ENCODE data around the gene APC. TPM values are rescaled to one million over a fixed set of nuclear protein-coding genes. Genes with fewer than 3 reads are reported as not detected.

The APC gene
- total RNA-seq, 3 donors from 2014 or later, result 42.7 to 62.8 (median 43.5) TPM

DNA sequence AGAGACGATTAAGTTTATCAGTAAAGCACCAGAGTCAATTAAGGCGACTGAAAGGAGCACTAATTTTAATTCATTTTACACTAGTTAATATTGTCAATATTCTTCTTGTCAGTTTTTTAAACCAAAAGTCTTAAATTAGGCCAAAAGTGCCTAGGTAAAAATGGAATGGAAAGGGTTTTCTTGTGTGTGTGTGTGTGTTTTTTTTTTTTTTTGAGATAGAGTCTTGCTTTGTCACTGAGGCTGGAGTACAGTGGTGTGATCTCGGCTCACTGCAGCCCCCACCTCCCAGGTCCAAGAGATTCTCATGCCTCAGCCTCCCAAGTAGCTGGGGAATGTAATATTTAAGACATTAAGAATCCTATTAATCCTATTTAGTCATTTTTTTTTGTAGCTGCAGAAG, 3.1 kb upstream of the APC start:
- H3K36me3 ChIP-seq (ENCODE audit: low read depth), result no peaks in the 10 kb centered on the region
- TF ChIP-seq, protein P1, sequence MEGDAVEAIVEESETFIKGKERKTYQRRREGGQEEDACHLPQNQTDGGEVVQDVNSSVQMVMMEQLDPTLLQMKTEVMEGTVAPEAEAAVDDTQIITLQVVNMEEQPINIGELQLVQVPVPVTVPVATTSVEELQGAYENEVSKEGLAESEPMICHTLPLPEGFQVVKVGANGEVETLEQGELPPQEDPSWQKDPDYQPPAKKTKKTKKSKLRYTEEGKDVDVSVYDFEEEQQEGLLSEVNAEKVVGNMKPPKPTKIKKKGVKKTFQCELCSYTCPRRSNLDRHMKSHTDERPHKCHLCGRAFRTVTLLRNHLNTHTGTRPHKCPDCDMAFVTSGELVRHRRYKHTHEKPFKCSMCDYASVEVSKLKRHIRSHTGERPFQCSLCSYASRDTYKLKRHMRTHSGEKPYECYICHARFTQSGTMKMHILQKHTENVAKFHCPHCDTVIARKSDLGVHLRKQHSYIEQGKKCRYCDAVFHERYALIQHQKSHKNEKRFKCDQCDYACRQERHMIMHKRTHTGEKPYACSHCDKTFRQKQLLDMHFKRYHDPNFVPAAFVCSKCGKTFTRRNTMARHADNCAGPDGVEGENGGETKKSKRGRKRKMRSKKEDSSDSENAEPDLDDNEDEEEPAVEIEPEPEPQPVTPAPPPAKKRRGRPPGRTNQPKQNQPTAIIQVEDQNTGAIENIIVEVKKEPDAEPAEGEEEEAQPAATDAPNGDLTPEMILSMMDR (IDR thresholded peaks at IDR 0.05), result no peak
- no peaks in the 10 kb centered on the region for H3K4me1 ChIP-seq (ENCODE audit: low read depth)
- H3K4me3 ChIP-seq, result no peak overlapping the region
- ATAC-seq (no peak), DNase-seq (no peak)
- no peaks in the 10 kb centered on the region for H3K9me3 ChIP-seq
- intact Hi-C loops (cut with DNase I, micrococcal nuclease), result no loop called here

DNA sequence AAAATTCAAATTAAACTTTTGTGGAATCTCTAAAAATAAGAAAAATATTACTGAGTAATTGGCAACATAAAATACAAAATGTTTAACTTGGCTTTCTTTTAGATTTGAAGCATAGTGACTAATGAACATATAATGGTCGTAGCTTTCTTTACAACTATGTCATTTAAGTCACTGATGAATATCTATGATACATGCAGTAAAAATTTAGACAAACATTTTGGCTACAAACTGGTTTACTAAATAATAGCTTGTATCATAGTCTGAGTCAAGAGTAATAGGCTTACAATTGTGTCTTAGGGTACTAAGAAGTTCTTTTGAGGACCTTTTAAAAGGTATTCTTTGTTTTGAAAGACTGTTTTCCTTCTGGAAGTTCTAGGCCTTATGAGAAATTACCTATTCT, 2.0 kb upstream of the APC start:
- DNase-seq, result no peak
- H3K4me3 ChIP-seq, result no peak overlapping the region
- intact Hi-C loops (cut with DNase I, micrococcal nuclease), result no loop called here
- no peaks in the 10 kb centered on the region for H3K4me1 ChIP-seq (ENCODE audit: low read depth)
- TF ChIP-seq, protein P1 (IDR thresholded peaks at IDR 0.05), result no peak
- ATAC-seq, result no peak
- no peaks in the 10 kb centered on the region for H3K36me3 ChIP-seq (ENCODE audit: low read depth)
- no peaks in the 10 kb centered on the region for H3K9me3 ChIP-seq

DNA sequence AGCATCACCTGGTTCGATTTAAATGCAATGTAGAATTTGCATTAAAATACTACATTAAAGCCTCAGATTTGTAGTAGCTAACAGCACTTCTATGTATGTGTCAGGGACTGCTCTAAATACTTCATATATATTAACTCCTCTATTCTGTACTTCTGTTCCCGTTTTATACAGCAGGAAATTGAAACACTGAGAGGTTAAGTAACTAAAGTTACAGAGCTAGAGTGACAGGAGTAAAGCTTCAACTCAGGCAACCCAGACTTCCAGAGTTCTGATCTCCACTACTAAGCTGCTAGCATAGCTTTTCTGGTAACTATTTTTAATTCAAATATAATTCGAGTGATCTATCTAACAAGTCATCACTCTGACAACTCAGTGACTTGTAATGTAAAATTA, 619 bp upstream of the APC start:
- Histone ChIP-seq H3K4me3 (no peak overlapping the region), H3K9me3 (no peaks in the 10 kb centered on the region), H3K36me3 (ENCODE audit: low read depth) (no peaks in the 10 kb centered on the region), H3K4me1 (ENCODE audit: low read depth) (no peaks in the 10 kb centered on the region)
- TF ChIP-seq, protein P1 (IDR thresholded peaks at IDR 0.05), result no peak
- intact Hi-C loops (cut with DNase I, micrococcal nuclease), result no loop called here
- ATAC-seq, result no peak
- no peak for DNase-seq

- ATAC-seq, result no peak
- no peaks in the 10 kb centered on the region for H3K36me3 ChIP-seq (ENCODE audit: low read depth)
- no peak overlapping the region for H3K4me3 ChIP-seq
- no peak for DNase-seq
- no peaks in the 10 kb centered on the region for H3K9me3 ChIP-seq
- no peaks in the 10 kb centered on the region for H3K4me1 ChIP-seq (ENCODE audit: low read depth)
- TF ChIP-seq, protein P1 (IDR thresholded peaks at IDR 0.05), result no peak
- intact Hi-C loops (cut with DNase I, micrococcal nuclease), result no loop called here
Observed at GRCh38 chr5:112738191-112738560, 491 bp downstream of the APC start.

DNA sequence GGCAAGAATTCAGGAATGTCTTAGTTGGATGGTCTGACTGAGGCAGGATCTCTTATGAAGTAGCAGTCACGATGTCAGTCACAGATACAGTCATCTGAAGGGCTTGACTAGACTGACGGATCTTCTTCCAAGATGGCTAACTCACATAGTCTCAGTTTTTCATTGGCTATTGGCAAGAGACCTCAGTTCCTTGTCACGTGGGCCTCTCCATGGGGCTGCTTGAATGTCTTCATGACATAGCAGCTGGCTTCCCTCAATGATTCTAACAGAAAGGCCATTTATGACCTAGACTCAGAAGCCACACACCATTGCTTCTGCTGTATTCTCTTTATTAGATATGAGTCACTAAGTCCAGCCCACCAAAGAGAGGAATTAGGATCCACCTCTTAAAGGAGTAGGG, 4.7 kb downstream of the APC start:
- Histone ChIP-seq H3K9me3 (no peaks in the 10 kb centered on the region), H3K4me3 (no peak overlapping the region), H3K36me3 (ENCODE audit: low read depth) (no peaks in the 10 kb centered on the region), H3K4me1 (ENCODE audit: low read depth) (no peaks in the 10 kb centered on the region)
- no peak for ATAC-seq
- intact Hi-C loops (cut with DNase I, micrococcal nuclease), result no loop called here
- TF ChIP-seq, protein P1 (IDR thresholded peaks at IDR 0.05), result no peak
- DNase-seq, result no peak

DNA sequence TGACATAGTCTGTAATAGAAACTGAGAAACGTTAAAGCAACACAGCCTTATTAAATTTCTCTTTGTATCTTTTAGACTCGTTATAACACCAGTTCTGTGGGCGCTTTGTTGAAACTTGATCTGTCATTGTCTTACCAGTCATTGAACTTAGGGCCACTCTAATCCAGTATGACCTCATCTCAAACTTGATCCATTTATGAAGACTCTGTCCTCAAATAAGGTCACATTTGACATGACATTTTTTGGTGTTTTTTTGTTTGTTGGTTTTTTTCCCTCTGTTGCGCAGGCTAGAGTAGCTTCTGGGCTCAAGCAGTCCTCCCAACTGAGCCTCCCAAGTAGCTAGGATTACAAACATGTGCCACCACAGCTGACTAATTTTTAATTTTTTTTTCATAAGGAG, 5.9 kb downstream of the APC start:
- no peak for ATAC-seq

More for the DNA sequence above, 5.9 kb downstream of the APC start:
- Histone ChIP-seq H3K9me3 (no peaks in the 10 kb centered on the region), H3K4me1 (ENCODE audit: low read depth) (no peaks in the 10 kb centered on the region), H3K4me3 (no peak overlapping the region), H3K36me3 (ENCODE audit: low read depth) (no peaks in the 10 kb centered on the region)
- DNase-seq, result no peak
- TF ChIP-seq, protein P1 (IDR thresholded peaks at IDR 0.05), result no peak
- intact Hi-C loops (cut with DNase I, micrococcal nuclease), result no loop called here

Data from mucosa of descending colon (tissue), 3 donors.